ENCODE data around the gene FBXW10.
"Not testable (repeated sequence)": the region's sequence is repeated elsewhere in the genome, so short reads cannot be mapped to it uniquely, and the experiment has no call there.

Gene FBXW10

GRCh38 chr17:18708215-18708614, 35.6 kb upstream of the FBXW10 start:
- H3K9me3 ChIP-seq (ENCODE audit: control insufficient read depth, low read length); H2BK5ac ChIP-seq (ENCODE audit: low read depth, low read length, poor library complexity, severe bottlenecking); H3K4me2 ChIP-seq (ENCODE audit: low read length, poor library complexity, severe bottlenecking); H4K91ac ChIP-seq (ENCODE audit: low read length); H3K27me3 ChIP-seq (ENCODE audit: control insufficient read depth in 1 of 2, insufficient read depth in 1 of 2, low read length in 2 of 2); H3K36me3 ChIP-seq (ENCODE audit: control insufficient read depth in 1 of 2, insufficient read depth in 2 of 2, low read depth in 1 of 2, low read length in 2 of 2); H3K79me1 ChIP-seq (replicated peaks; ENCODE audit: low read length, poor library complexity, severe bottlenecking); H3K27ac ChIP-seq (ENCODE audit: low read length, poor library complexity, severe bottlenecking); H3K18ac ChIP-seq (ENCODE audit: low read depth in 1 of 2, low read length in 2 of 2); H4K8ac ChIP-seq (ENCODE audit: low read length); H3K4me3 ChIP-seq (ENCODE audit: insufficient read depth in 1 of 2, low read depth in 1 of 2, low read length in 2 of 2); H3K9ac ChIP-seq (ENCODE audit: low read length); H2BK120ac ChIP-seq (ENCODE audit: low read depth, low read length); H3K23ac ChIP-seq (ENCODE audit: low read length in 2 of 2); H3K14ac ChIP-seq (ENCODE audit: low read length in 2 of 2); H2AFZ ChIP-seq (ENCODE audit: low read depth, low read length); H2AK5ac ChIP-seq (ENCODE audit: low read length, severe bottlenecking); H3K4me1 ChIP-seq (ENCODE audit: control insufficient read depth, insufficient read depth, low read depth, low read length); H2BK12ac ChIP-seq (ENCODE audit: low read length in 2 of 2); H2BK15ac ChIP-seq (ENCODE audit: low read depth, poor library complexity, severe bottlenecking); H3K4ac ChIP-seq (ENCODE audit: low read depth in 1 of 2, low read length in 2 of 2); DNase-seq: not testable (repeated sequence)
- 96% methylated on average over 3 of the region's 3 CpGs for WGBS

GRCh38 chr17:18712354-18712999, 31.4 kb upstream of the FBXW10 start:
- not testable (repeated sequence) for H4K91ac ChIP-seq (ENCODE audit: low read length); H3K36me3 ChIP-seq (ENCODE audit: control insufficient read depth in 1 of 2, insufficient read depth in 2 of 2, low read depth in 1 of 2, low read length in 2 of 2); H3K9me3 ChIP-seq (ENCODE audit: control insufficient read depth, low read length); H3K23ac ChIP-seq (ENCODE audit: low read length in 2 of 2); H2BK5ac ChIP-seq (ENCODE audit: low read depth, low read length, poor library complexity, severe bottlenecking); H3K18ac ChIP-seq (ENCODE audit: low read depth in 1 of 2, low read length in 2 of 2); H3K27ac ChIP-seq (ENCODE audit: low read length, poor library complexity, severe bottlenecking); H3K79me1 ChIP-seq (replicated peaks; ENCODE audit: low read length, poor library complexity, severe bottlenecking); H2AK5ac ChIP-seq (ENCODE audit: low read length, severe bottlenecking); H4K8ac ChIP-seq (ENCODE audit: low read length); H3K4me3 ChIP-seq (ENCODE audit: insufficient read depth in 1 of 2, low read depth in 1 of 2, low read length in 2 of 2); H3K4me2 ChIP-seq (ENCODE audit: low read length, poor library complexity, severe bottlenecking); H3K14ac ChIP-seq (ENCODE audit: low read length in 2 of 2); H3K4ac ChIP-seq (ENCODE audit: low read depth in 1 of 2, low read length in 2 of 2); H3K27me3 ChIP-seq (ENCODE audit: control insufficient read depth in 1 of 2, insufficient read depth in 1 of 2, low read length in 2 of 2); H3K4me1 ChIP-seq (ENCODE audit: control insufficient read depth, insufficient read depth, low read depth, low read length); H2BK12ac ChIP-seq (ENCODE audit: low read length in 2 of 2); H3K9ac ChIP-seq (ENCODE audit: low read length); H2BK120ac ChIP-seq (ENCODE audit: low read depth, low read length); H2AFZ ChIP-seq (ENCODE audit: low read depth, low read length); H2BK15ac ChIP-seq (ENCODE audit: low read depth, poor library complexity, severe bottlenecking)
- peak; percentile 58 for DNase-seq
- 11% methylated on average over 2 of the region's 7 CpGs for WGBS

- not testable (repeated sequence) for H4K8ac ChIP-seq (ENCODE audit: low read length); H3K9me3 ChIP-seq (ENCODE audit: control insufficient read depth, low read length); H3K27me3 ChIP-seq (ENCODE audit: control insufficient read depth in 1 of 2, insufficient read depth in 1 of 2, low read length in 2 of 2); H3K4me1 ChIP-seq (ENCODE audit: control insufficient read depth, insufficient read depth, low read depth, low read length); H2BK120ac ChIP-seq (ENCODE audit: low read depth, low read length); H3K4me3 ChIP-seq (ENCODE audit: insufficient read depth in 1 of 2, low read depth in 1 of 2, low read length in 2 of 2); H2BK5ac ChIP-seq (ENCODE audit: low read depth, low read length, poor library complexity, severe bottlenecking); H3K36me3 ChIP-seq (ENCODE audit: control insufficient read depth in 1 of 2, insufficient read depth in 2 of 2, low read depth in 1 of 2, low read length in 2 of 2); H3K4ac ChIP-seq (ENCODE audit: low read depth in 1 of 2, low read length in 2 of 2); H3K18ac ChIP-seq (ENCODE audit: low read depth in 1 of 2, low read length in 2 of 2); H2BK15ac ChIP-seq (ENCODE audit: low read depth, poor library complexity, severe bottlenecking); H3K23ac ChIP-seq (ENCODE audit: low read length in 2 of 2); H2AK5ac ChIP-seq (ENCODE audit: low read length, severe bottlenecking); H4K91ac ChIP-seq (ENCODE audit: low read length); H3K79me1 ChIP-seq (replicated peaks; ENCODE audit: low read length, poor library complexity, severe bottlenecking); H2BK12ac ChIP-seq (ENCODE audit: low read length in 2 of 2); H3K9ac ChIP-seq (ENCODE audit: low read length); H2AFZ ChIP-seq (ENCODE audit: low read depth, low read length); H3K14ac ChIP-seq (ENCODE audit: low read length in 2 of 2)
- peak; percentile 56 for DNase-seq
- peak overlapping the region; percentile 83 for H3K27ac ChIP-seq (ENCODE audit: low read length, poor library complexity, severe bottlenecking)
- WGBS = 27% methylated on average over 3 of the region's 9 CpGs
- H3K4me2 ChIP-seq (ENCODE audit: low read length, poor library complexity, severe bottlenecking) = peak overlapping the region; percentile 5
Observed at GRCh38 chr17:18718643-18719427, 25.0 kb upstream of the FBXW10 start.

GRCh38 chr17:18719428-18720110, 24.3 kb upstream of the FBXW10 start:
- not testable (repeated sequence) for H2BK12ac ChIP-seq (ENCODE audit: low read length in 2 of 2); H3K14ac ChIP-seq (ENCODE audit: low read length in 2 of 2); H3K9ac ChIP-seq (ENCODE audit: low read length); H2AFZ ChIP-seq (ENCODE audit: low read depth, low read length); H3K9me3 ChIP-seq (ENCODE audit: control insufficient read depth, low read length); H4K91ac ChIP-seq (ENCODE audit: low read length); H3K4ac ChIP-seq (ENCODE audit: low read depth in 1 of 2, low read length in 2 of 2); H3K23ac ChIP-seq (ENCODE audit: low read length in 2 of 2); H3K4me1 ChIP-seq (ENCODE audit: control insufficient read depth, insufficient read depth, low read depth, low read length); H3K4me2 ChIP-seq (ENCODE audit: low read length, poor library complexity, severe bottlenecking); H3K4me3 ChIP-seq (ENCODE audit: insufficient read depth in 1 of 2, low read depth in 1 of 2, low read length in 2 of 2); H3K79me1 ChIP-seq (replicated peaks; ENCODE audit: low read length, poor library complexity, severe bottlenecking); H2BK15ac ChIP-seq (ENCODE audit: low read depth, poor library complexity, severe bottlenecking); H2BK120ac ChIP-seq (ENCODE audit: low read depth, low read length); H3K27me3 ChIP-seq (ENCODE audit: control insufficient read depth in 1 of 2, insufficient read depth in 1 of 2, low read length in 2 of 2); H4K8ac ChIP-seq (ENCODE audit: low read length); DNase-seq; H3K36me3 ChIP-seq (ENCODE audit: control insufficient read depth in 1 of 2, insufficient read depth in 2 of 2, low read depth in 1 of 2, low read length in 2 of 2); H2AK5ac ChIP-seq (ENCODE audit: low read length, severe bottlenecking)
- Histone ChIP-seq H2BK5ac (ENCODE audit: low read depth, low read length, poor library complexity, severe bottlenecking) (peak overlapping the region; percentile 5), H3K27ac (ENCODE audit: low read length, poor library complexity, severe bottlenecking) (peak overlapping the region; percentile 83), H3K18ac (ENCODE audit: low read depth in 1 of 2, low read length in 2 of 2) (peak overlapping the region in 1 of 2 experiments; percentile 40)
- WGBS = 68% methylated on average over 5 of the region's 12 CpGs

All from mesenchymal stem cell (in vitro differentiated cells and primary cell).